ENCODE measurements around the gene PRG3. TPM values are rescaled to one million over a fixed set of nuclear protein-coding genes. Genes with fewer than 3 reads are reported as not detected.

The PRG3 gene
- total RNA-seq, 4 donors from 2014 or later = not detected

GRCh38 chr11:57375490-57375889 is 5.5 kb downstream of the PRG3 start:
- Histone ChIP-seq H3K4me3 (no peak overlapping the region), H3K4me1 (peaks cover 0 to 4% (median 0%) of the 10 kb centered on the region in 4 donors), H3K27ac (replicated peaks in 1 of 4) (no peak overlapping the region), H3K9me3 (no peaks in the 10 kb centered on the region), H3K27me3 (peaks cover 0 to 18% (median 0%) of the 10 kb centered on the region in 4 donors), H3K36me3 (no peaks in the 10 kb centered on the region)
- intact Hi-C loops (cut with DNase I) = no loop called here
- 72% methylated on average over 2 of the region's 2 CpGs for WGBS
- no peak for TF ChIP-seq POLR2A (IDR thresholded peaks at IDR 0.05; ENCODE audit: low read depth)
- TF ChIP-seq POLR2AphosphoS5 (IDR thresholded peaks at IDR 0.05) = no peak
- TF ChIP-seq CTCF (IDR thresholded peaks at IDR 0.05) = no peak
- no peak for TF ChIP-seq EP300 (IDR thresholded peaks at IDR 0.05)
- no peak for DNase-seq (ENCODE audit: extremely low spot score)

- WGBS = 92% methylated on average over 3 of the region's 3 CpGs
- TF ChIP-seq POLR2A (IDR thresholded peaks at IDR 0.05; ENCODE audit: low read depth) (no peak), CTCF (IDR thresholded peaks at IDR 0.05) (no peak), POLR2AphosphoS5 (IDR thresholded peaks at IDR 0.05) (no peak), EP300 (IDR thresholded peaks at IDR 0.05) (no peak)
These were observed 6.0 kb downstream of the PRG3 start for GRCh38 chr11:57374966-57375365.

GRCh38 chr11:57373146-57373545 is 7.8 kb downstream of the PRG3 start:
- H3K27ac ChIP-seq (replicated peaks in 1 of 4) = no peak overlapping the region
- WGBS = 48% methylated on average over 3 of the region's 3 CpGs
- no peak for DNase-seq (ENCODE audit: extremely low spot score)
- intact Hi-C loops (cut with DNase I) = no loop called here
- H3K9me3 ChIP-seq = no peaks in the 10 kb centered on the region
- peaks cover 0 to 18% (median 0%) of the 10 kb centered on the region in 4 donors for H3K27me3 ChIP-seq
- H3K4me1 ChIP-seq = peaks cover 0 to 4% (median 0%) of the 10 kb centered on the region in 4 donors
- TF ChIP-seq POLR2A (IDR thresholded peaks at IDR 0.05; ENCODE audit: low read depth) = no peak
- no peak for TF ChIP-seq POLR2AphosphoS5 (IDR thresholded peaks at IDR 0.05)
- TF ChIP-seq CTCF (IDR thresholded peaks at IDR 0.05) = no peak
- no peak for TF ChIP-seq EP300 (IDR thresholded peaks at IDR 0.05)
- no peak overlapping the region for H3K4me3 ChIP-seq
- no peaks in the 10 kb centered on the region for H3K36me3 ChIP-seq

More at GRCh38 chr11:57374966-57375365, 6.0 kb downstream of the PRG3 start:
- Histone ChIP-seq H3K4me1 (peaks cover 0 to 4% (median 0%) of the 10 kb centered on the region in 4 donors), H3K27me3 (peaks cover 0 to 18% (median 0%) of the 10 kb centered on the region in 4 donors), H3K9me3 (no peaks in the 10 kb centered on the region), H3K36me3 (no peaks in the 10 kb centered on the region), H3K27ac (replicated peaks in 1 of 4) (no peak overlapping the region), H3K4me3 (no peak overlapping the region)
- DNase-seq (ENCODE audit: extremely low spot score) = no peak
- intact Hi-C loops (cut with DNase I) = no loop called here

GRCh38 chr11:57370941-57371340 is 10.0 kb downstream of the PRG3 start:
- no peaks in the 10 kb centered on the region for H3K36me3 ChIP-seq
- H3K4me3 ChIP-seq = no peak overlapping the region
- intact Hi-C loops (cut with DNase I) = no loop called here
- H3K27ac ChIP-seq (replicated peaks in 1 of 4) = no peak overlapping the region
- no peak for TF ChIP-seq CTCF (IDR thresholded peaks at IDR 0.05)
- TF ChIP-seq EP300 (IDR thresholded peaks at IDR 0.05) = no peak
- no peak for TF ChIP-seq POLR2AphosphoS5 (IDR thresholded peaks at IDR 0.05)
- TF ChIP-seq POLR2A (IDR thresholded peaks at IDR 0.05; ENCODE audit: low read depth) = no peak
- no peak for DNase-seq (ENCODE audit: extremely low spot score)
- peaks cover 0 to 4% (median 0%) of the 10 kb centered on the region in 4 donors for H3K4me1 ChIP-seq
- H3K27me3 ChIP-seq = peaks cover 0 to 12% (median 0%) of the 10 kb centered on the region in 4 donors
- no peaks in the 10 kb centered on the region for H3K9me3 ChIP-seq

GRCh38 chr11:57370251-57370650 is 10.7 kb downstream of the PRG3 start:
- intact Hi-C loops (cut with DNase I) = no loop called here
- Histone ChIP-seq H3K9me3 (no peaks in the 10 kb centered on the region), H3K4me1 (peaks cover 0 to 4% (median 0%) of the 10 kb centered on the region in 4 donors), H3K27ac (replicated peaks in 1 of 4) (no peak overlapping the region), H3K27me3 (peaks cover 0 to 12% (median 0%) of the 10 kb centered on the region in 4 donors), H3K36me3 (no peaks in the 10 kb centered on the region), H3K4me3 (no peak overlapping the region)
- no peak for DNase-seq (ENCODE audit: extremely low spot score)
- 89% methylated on average over 7 of the region's 7 CpGs for whole genome bisulfite sequencing
- TF ChIP-seq POLR2AphosphoS5 (IDR thresholded peaks at IDR 0.05) = no peak
- TF ChIP-seq POLR2A (IDR thresholded peaks at IDR 0.05; ENCODE audit: low read depth) = no peak
- no peak for TF ChIP-seq EP300 (IDR thresholded peaks at IDR 0.05)
- TF ChIP-seq CTCF (IDR thresholded peaks at IDR 0.05) = no peak

All from esophagus muscularis mucosa (tissue), 4 donors.